Hematopoietic multipotent progenitor cell treated with erythropoietin and hydrocortisone succinate and interleukin-3 and kit ligand, for 4 days (in vitro differentiated cells): ENCODE measurements around the gene LRRC53.

Source experiments
- DNase-seq: peaks from one replicate; pipeline ENCODE4 v3.0.0-alpha.2; 2015

The LRRC53 gene

DNA sequence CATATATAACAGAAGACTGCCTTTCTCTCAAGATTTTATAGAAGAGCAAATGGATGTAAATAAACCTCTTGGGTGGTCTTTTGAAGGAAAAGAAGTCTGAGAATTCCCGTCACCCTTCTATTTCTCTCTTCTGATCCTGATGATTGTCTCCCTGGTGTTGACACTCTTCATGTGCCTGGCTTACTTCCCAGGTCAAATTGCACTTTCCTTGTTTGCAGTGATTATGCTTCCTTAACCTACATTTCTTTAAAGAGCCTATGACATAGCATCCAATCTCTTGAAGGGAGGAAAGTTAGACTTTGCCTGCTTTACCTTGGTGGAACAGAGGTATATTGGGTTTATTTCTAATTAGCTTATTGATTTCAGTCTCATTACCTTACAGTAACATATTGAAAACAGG, 80.1 kb downstream of the LRRC53 start:
- DNase-seq, result no peak

DNA sequence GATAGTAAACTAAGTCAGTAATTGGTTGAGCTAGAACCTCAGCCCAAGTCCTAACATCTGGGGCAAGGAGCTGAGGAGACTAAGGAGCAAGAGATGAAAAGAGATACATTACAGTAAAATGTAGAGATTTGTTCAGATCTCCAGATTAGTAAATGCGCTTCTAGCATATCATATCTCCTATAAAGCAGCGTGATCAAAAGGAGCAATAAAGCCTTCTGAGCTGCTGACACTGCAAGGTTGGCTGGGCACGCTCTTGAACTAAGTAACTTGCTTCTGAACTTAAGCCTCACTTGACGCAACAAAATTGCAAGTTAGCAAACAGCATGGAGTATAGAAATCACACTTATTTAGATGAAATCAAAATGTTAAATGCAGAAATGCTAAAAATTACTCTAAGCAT, 80.9 kb downstream of the LRRC53 start:
- DNase-seq, result no peak

DNA sequence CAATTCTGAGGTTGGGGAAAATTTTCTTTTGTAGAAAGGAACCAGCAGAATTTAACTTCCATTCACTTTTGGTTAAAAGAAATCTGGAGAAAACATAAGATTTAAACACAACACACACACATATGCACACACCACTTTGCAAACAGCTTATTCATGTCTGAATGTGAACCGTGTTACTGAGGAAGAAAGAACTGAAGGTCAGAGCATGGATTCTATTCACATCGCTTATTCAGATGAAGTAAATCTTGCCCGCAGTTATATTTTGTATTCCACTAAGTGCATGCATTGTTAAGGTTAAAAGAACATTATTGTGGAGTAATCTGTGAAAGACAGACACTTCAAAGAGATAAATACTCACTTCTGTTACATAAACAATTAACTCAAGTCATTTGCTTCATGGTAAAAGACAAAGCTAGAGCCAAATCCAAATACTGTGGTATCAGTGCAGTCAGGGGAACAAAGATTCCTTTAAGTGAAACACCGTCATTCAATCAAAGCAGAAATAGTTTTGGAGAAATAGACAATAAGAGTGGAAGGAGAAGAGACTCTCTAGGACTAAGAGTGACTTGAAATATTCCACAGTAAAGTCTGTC, 82.0 kb downstream of the LRRC53 start:
- no peak for DNase-seq

DNA sequence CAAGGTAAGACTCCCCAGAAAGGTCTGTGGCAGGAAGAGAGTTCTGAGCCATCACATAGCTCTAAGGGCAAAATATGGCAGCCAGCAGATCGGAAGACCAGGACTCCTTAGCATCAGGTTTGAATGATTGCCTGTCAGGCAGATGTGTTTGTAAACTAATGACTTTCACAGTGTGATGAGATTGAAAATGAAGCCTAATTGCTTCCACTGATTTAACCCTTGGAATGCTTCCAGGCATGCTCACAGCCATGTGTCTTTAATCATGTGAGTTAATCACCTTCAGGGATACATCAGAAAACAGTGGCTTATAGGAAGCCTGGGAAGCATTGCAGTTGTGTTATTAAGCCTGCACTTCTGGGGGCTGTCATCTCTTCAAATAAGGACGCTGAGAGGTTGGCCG, 82.8 kb downstream of the LRRC53 start:
- no peak for DNase-seq

DNA sequence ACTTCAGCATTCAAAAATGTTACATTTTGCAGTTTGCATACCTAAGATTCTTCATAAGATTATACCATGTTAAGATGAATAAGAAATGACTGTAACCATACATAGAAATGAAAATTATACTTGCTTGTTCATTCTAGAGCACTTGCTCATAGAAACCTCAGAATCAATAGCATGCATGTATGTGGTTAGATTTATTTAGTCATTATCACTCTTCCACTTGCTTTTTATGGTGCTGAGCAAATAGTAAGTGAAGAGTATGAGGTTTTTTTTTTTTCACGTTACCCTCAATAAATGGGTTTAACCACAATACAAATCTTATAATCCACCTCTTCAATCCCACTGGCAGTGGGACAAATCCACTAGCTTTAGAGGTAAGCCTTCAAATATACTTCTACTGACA, 84.7 kb downstream of the LRRC53 start:
- no peak for DNase-seq

DNA sequence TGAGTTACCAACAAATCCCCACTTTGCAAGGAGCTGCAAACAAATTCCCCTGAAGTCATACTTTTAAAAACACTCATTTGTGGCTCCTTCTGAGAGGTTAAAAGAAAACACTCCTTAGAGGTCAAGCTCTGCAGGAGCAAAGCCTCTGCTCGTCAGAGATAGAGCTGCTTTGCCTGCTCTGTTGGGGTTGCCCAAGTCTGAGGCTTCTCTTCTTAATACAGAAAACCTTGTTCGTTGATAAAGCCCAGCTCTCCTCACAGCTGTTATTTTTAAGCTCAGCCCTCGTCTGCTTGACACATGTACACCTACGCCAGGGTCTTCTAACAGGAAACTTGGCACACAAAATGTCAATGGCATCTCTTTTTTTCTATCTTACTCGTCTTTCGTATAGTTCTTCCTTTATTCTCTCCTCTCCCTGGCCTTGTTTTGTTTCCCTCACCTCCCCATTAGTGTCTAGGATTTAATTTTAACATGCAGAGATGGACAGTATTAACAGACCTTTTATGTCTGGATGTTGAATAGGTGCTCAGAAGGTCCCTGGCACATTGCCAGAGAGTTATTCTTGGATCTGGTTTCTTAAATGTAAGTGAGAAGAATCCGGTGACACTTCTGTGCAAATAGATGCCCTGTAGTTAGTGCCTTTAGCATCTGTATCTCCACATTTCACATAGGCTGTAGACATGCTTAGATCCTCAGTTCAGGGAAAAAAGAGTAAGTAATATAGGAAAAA, 86.0 kb downstream of the LRRC53 start:
- DNase-seq, result no peak

DNA sequence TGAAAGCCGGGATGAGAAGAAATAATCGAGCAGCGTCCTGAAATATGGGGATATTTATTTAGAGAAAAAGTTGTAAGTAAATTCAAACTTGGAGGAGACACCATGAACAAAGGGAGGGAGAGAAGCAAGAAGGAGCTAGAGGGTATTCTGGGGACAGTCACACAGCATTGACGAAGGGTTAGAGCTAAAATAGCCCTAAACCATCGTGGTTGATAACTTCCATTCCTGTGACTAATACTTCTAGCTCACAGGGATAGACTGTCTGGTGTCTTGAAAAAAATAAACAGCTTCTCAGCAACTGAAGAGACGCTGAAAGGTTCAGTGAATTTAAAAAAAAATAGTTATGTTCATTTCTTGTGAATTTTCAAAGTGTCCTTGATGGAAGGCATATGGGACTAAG, 86.7 kb downstream of the LRRC53 start:
- DNase-seq, result no peak

DNA sequence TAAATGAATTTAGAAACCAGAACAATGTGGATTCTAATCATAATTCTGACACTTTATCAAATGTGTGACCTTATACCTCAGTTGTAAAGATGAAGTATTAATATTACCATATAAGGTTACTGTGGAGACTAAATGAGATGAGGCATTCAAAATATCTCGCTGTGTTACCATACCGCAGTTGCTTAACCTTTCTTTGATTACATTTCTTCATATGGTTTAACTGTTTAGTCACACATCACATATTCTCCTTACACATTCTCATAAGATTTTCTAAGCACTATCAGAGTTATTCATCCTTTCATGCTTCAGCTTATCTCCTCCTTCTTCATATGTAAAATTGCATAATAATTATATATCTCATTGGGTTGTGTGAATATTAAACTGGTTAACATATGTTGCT, 88.9 kb downstream of the LRRC53 start:
- no peak for DNase-seq

DNA sequence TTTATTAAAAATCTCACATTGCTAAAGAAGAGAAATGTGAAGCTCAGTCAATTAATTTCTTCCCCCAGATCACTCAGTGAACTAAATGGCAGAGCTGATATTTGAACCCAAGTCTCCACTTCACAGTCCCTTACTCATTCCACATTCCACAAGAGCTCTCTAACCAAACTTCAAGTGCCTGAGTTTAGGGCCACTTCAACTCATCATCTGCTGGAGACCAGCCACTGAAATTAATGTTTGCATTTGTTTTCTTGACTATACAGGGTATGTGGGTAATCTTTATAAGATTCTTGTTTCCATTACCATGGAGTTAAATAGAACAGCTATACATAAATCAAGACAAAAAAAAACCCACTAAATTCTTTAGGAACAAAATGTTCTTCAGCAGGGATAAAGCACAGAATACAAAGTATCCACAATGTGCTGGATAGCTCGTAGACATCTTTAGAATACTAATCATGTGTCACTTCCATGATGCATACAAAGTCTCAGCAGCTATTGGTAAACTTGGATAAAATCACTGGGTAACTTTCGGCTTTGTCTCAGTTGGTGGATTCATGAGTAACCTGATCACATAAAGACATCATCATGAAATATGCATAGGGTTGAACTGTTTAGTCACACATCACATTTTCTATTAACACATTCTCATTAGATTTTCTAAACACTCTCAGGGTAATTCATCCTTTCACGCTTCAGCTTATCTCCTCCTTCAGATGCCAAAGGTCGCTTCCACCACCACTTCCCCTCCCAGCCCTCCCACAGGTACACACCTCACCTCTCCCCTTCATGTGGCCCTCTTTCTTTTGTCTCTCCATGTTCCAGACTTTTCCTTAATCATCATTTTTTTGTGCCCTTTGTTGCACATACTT, 89.8 kb downstream of the LRRC53 start:
- DNase-seq, result no peak

DNA sequence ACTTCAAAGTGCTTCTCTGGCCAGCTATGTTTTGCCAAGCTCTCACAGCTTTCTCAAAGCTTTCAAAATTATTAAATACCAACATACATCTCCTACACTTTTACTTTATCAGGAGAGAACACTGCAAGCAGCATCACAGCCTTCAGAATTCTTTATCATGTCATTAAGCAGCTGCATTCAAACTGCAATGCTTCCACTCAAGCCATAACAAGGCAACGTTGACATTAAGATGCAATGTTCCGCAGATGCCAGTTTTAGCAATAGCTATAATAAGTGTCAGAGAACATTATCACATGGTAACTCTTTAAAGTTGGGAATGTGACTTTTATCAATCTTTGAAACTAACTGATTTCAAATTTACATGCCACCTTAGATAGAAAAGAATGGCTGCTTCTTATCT, 91.9 kb downstream of the LRRC53 start:
- DNase-seq, result no peak
